HG03159 (cell line): ENCODE results near the gene PLA2G2E.
"Not testable (repeated sequence)": the region's sequence is repeated elsewhere in the genome, so short reads cannot be mapped to it uniquely, and the experiment has no call there.

Experiments
- ATAC-seq: cut with Tn5 transposase; IDR thresholded peaks from one replicate; pipeline ENCODE4 v1.9.1; 2021; ENCODE audit warnings: mild to moderate bottlenecking, moderate library complexity; ENCODE audit not compliant: unreplicated experiment

PLA2G2E gene

GRCh38 chr1:19888112-19888511 is 35.3 kb downstream of the PLA2G2E start:
- no peak for ATAC-seq

GRCh38 chr1:19885821-19886220 is 37.6 kb downstream of the PLA2G2E start:
- ATAC-seq = no peak

DNA sequence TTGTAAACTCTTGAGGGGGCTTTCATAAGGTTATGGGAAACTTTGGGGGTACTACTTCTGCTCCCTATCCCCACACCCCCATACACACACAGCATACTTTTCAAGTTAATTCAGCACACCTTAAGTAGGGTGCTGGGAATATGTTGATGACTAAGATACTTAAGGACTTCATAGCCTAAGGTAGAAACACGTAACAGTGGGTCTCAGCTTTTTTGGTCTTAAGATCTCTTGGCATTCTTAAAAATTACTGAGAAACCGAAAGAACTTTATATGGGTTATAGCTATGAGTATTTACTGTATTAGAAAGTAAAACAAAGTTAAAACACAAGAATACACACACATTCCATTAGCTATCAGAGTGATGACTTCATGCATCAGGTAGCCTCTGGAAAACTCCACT is 39.1 kb downstream of the PLA2G2E start:
- ATAC-seq = no peak

DNA sequence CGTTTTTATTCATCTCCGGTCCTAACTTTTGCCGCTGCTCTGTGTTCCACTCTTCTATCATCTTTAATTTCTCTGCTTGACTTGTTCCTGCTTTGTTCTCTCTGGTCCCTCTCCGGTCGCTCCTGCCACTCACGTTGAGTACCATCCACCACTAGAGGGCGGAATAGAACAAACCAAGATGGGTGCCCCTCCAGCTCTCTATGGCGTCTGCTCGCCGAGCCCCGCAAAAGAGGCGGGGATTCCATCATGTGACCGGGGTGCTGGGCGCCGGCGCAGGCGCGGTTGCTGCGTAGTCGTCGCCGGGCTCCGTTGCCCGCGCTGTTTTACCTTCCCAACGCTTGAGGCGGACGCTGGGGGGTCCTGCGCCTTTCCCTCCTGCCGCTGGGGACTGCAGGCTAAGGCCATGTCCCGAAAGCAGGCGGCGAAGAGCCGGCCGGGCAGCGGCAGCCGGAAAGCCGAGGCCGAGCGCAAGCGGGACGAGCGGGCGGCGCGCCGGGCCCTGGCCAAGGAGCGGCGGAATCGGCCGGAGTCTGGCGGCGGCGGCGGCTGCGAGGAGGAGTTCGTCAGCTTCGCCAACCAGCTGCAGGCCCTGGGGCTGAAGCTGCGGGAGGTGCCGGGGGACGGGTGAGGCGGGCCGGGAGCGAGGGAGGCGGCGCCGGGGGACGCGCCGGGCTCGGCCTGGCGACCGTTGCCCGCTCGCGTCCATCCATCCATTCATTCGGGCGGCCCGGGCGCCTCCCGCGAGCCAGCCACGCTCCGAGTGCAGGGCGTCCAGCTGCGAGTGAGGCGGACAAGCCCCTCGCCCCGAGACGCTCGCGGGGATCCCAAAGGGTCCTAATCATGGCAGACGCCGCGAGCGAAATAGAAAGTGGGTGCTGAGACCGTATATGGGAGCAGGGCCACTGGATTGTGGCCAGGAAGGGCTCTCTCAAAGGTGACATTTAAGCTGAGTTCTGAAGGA is 41.0 kb downstream of the PLA2G2E start, which contains the start of gene OTUD3:
OTUD3 (plus strand) TSS at position 285 of the 961 bp plus-strand sequence; CDS start at position 404, 119 bp downstream.
- ATAC-seq = peak; percentile 95

GRCh38 chr1:19880841-19881240 is 42.6 kb downstream of the PLA2G2E start:
- ATAC-seq = not testable (repeated sequence)

DNA sequence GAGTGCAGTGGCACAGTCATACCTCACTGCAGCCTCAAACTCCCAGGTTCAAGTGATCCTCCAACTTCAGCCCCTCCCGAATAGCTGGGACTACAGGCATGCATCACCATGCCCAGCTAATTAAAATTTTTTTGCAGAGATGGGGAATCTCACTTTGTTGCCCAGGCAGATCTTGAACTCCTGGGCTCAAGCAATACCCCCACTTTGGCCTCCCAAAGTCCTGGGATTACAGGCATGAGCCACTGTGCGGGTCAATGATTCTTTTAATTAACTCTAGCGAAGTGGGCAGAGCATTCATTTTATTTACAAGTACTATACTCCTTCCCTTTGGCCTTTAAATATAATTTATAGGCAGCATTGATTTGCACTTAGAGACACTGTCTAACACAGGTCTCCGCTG is 43.8 kb downstream of the PLA2G2E start:
- ATAC-seq = no peak

GRCh38 chr1:19879227-19879626 is 44.2 kb downstream of the PLA2G2E start:
- ATAC-seq = no peak

- no peak for ATAC-seq
Observed at GRCh38 chr1:19878637-19878985, 44.8 kb downstream of the PLA2G2E start.

- no peak for ATAC-seq
Observed at GRCh38 chr1:19877821-19878636, 45.4 kb downstream of the PLA2G2E start.

GRCh38 chr1:19877181-19877750 is 46.2 kb downstream of the PLA2G2E start:
- no peak for ATAC-seq

DNA sequence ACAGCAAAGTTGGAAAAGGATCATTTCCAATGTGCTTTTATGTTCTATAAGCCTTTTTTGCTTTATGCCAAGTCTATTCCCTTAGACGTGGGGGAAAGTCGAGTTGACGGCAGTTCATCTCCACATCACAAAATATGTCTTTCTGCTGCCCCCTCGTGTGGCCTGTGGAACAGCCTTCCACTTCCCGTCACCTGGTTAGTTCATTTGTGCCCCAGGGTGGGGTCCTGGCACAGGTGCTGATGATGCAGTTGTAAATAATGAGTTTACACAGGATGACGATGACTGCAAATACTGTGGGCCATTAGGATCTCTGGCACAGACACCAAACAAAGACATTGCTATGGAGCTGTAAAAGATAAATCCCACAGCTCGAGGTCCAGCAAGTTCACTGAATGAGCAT is 51.2 kb downstream of the PLA2G2E start:
- no peak for ATAC-seq
